Muscle of leg (tissue), 11 donors: ENCODE measurements around the gene ANTXR1. TPM values are rescaled to one million over a fixed set of nuclear protein-coding genes. Genes with fewer than 3 reads are reported as not detected.
"Not testable (repeated sequence)": the region's sequence is repeated elsewhere in the genome, so short reads cannot be mapped to it uniquely, and the experiment has no call there.

Experiments
- DNase-seq: peaks from one replicate; pipeline ENCODE4 v3.0.0; 2013
- H3K27ac ChIP-seq: one replicate; pipeline ENCODE4 v1.5.1; 2013; ENCODE audit warnings: mild to moderate bottlenecking, low read length, control low read depth
- H3K27me3 ChIP-seq: one replicate; pipeline ENCODE4 v1.6.1; 2013; ENCODE audit warnings: low read length; ENCODE audit not compliant: control insufficient read depth, insufficient read depth
- H3K36me3 ChIP-seq: one replicate; pipeline ENCODE4 v1.6.1; 2013; ENCODE audit warnings: low read length; ENCODE audit not compliant: control insufficient read depth, insufficient read depth
- H3K4me1 ChIP-seq: one replicate; pipeline ENCODE4 v1.6.1; 2013; ENCODE audit warnings: low read length; ENCODE audit not compliant: control insufficient read depth, insufficient read depth
- H3K4me3 ChIP-seq: one replicate; pipeline ENCODE4 v1.5.1; 2013; ENCODE audit warnings: low read length, control low read depth
- H3K9me3 ChIP-seq: replicated peaks from 2 replicates; pipeline ENCODE4 v1.6.1; 2013; ENCODE audit warnings: low read depth, low read length; ENCODE audit not compliant: control insufficient read depth
- WGBS: methylation state at CpG from one replicate; pipeline ENCODE4 v1.1.5; 2013; ENCODE audit warnings: missing lambda C conversion rate; ENCODE audit not compliant: insufficient coverage; 5-methylcytosine and 5-hydroxymethylcytosine counted together
- polyA plus RNA-seq, 8 donors: library from polyadenylated mRNA; unstranded; fragments of 120-200 nt; gene quantifications; one replicate each; pipeline versions ENCODE4 v1.2.1 to v1.2.3, GENCODE V29; 2013; ENCODE audit warnings: inconsistent platforms in 1 of 8, low replicate concordance in 1 of 8; ENCODE audit not compliant: insufficient read length in 8 of 8, insufficient read depth in 1 of 8
- total RNA-seq: library from RNA; stranded (reverse); fragments of 120-200 nt; gene quantifications from one replicate; pipeline ENCODE4 v1.2.4, GENCODE V29; 2013

The ANTXR1 gene
- total and polyA plus RNA-seq, 9 donors, result 84.4 to 187 (median 133) TPM

- Histone ChIP-seq H3K9me3 (no peaks in the 10 kb centered on the region), H3K4me1 (peaks cover 49% of the 10 kb centered on the region), H3K36me3 (peaks cover 15% of the 10 kb centered on the region), H3K27me3 (no peaks in the 10 kb centered on the region), H3K27ac (no peak overlapping the region), H3K4me3 (no peak overlapping the region)
- DNase-seq, result no peak
- WGBS, result no CpG with 5 or more reads among the region's 1 CpG
Measured at GRCh38 chr2:69173706-69174105, 160.7 kb downstream of the ANTXR1 start.

- not testable (repeated sequence) for H3K27me3 ChIP-seq, H3K4me3 ChIP-seq, H3K9me3 ChIP-seq, DNase-seq, H3K27ac ChIP-seq
- peaks cover 44% of the 10 kb centered on the region for H3K4me1 ChIP-seq
- peaks cover 15% of the 10 kb centered on the region for H3K36me3 ChIP-seq
- WGBS, result no CpG with 5 or more reads among the region's 5 CpGs
Measured at GRCh38 chr2:69174211-69174610, 161.2 kb downstream of the ANTXR1 start.

GRCh38 chr2:69175790-69176715 lies 163.1 kb downstream of the ANTXR1 start:
- Histone ChIP-seq H3K4me1 (peaks cover 30% of the 10 kb centered on the region), H3K27me3 (no peaks in the 10 kb centered on the region), H3K9me3 (no peaks in the 10 kb centered on the region), H3K27ac (peak overlapping the region; percentile 83), H3K36me3 (peaks cover 22% of the 10 kb centered on the region), H3K4me3 (no peak overlapping the region)
- WGBS, result 57% methylated on average over 1 of the region's 7 CpGs
- DNase-seq, result peak; percentile 68

GRCh38 chr2:69177063-69177771 lies 164.2 kb downstream of the ANTXR1 start:
- DNase-seq, result peak; percentile 86
- peaks cover 25% of the 10 kb centered on the region for H3K4me1 ChIP-seq
- H3K9me3 ChIP-seq, result no peaks in the 10 kb centered on the region
- peaks cover 34% of the 10 kb centered on the region for H3K36me3 ChIP-seq
- no peaks in the 10 kb centered on the region for H3K27me3 ChIP-seq
- peak overlapping the region; percentile 83 for H3K27ac ChIP-seq
- H3K4me3 ChIP-seq, result no peak overlapping the region
- WGBS, result 24% methylated on average over 9 of the region's 16 CpGs

GRCh38 chr2:69177785-69178636 lies 165.0 kb downstream of the ANTXR1 start:
- Histone ChIP-seq H3K27me3 (no peaks in the 10 kb centered on the region), H3K27ac (peak overlapping the region; percentile 83), H3K4me1 (peaks cover 25% of the 10 kb centered on the region), H3K4me3 (no peak overlapping the region), H3K36me3 (peaks cover 36% of the 10 kb centered on the region), H3K9me3 (no peaks in the 10 kb centered on the region)
- peak; percentile 77 for DNase-seq
- 36% methylated on average over 17 of the region's 20 CpGs for WGBS

- no peak overlapping the region for H3K27ac ChIP-seq
- no peaks in the 10 kb centered on the region for H3K27me3 ChIP-seq
- no peak overlapping the region for H3K4me3 ChIP-seq
- WGBS, result 100% methylated on average over 1 of the region's 3 CpGs
- H3K36me3 ChIP-seq, result peaks cover 37% of the 10 kb centered on the region
- no peak for DNase-seq
- no peaks in the 10 kb centered on the region for H3K9me3 ChIP-seq
- peaks cover 26% of the 10 kb centered on the region for H3K4me1 ChIP-seq
Measured at GRCh38 chr2:69178756-69179155, 165.8 kb downstream of the ANTXR1 start.

- Histone ChIP-seq H3K9me3 (no peaks in the 10 kb centered on the region), H3K27ac (no peak overlapping the region), H3K4me3 (no peak overlapping the region), H3K4me1 (peaks cover 26% of the 10 kb centered on the region), H3K27me3 (no peaks in the 10 kb centered on the region), H3K36me3 (peaks cover 44% of the 10 kb centered on the region)
- DNase-seq, result no peak
- 90% methylated on average over 1 of the region's 1 CpG for WGBS
Measured at GRCh38 chr2:69180227-69180626, 167.2 kb downstream of the ANTXR1 start.

GRCh38 chr2:69180974-69181373 lies 168.0 kb downstream of the ANTXR1 start:
- no peaks in the 10 kb centered on the region for H3K9me3 ChIP-seq
- peaks cover 48% of the 10 kb centered on the region for H3K36me3 ChIP-seq
- H3K27ac ChIP-seq, result no peak overlapping the region
- H3K4me3 ChIP-seq, result no peak overlapping the region
- 86% methylated on average over 1 of the region's 1 CpG for WGBS
- no peaks in the 10 kb centered on the region for H3K27me3 ChIP-seq
- peaks cover 23% of the 10 kb centered on the region for H3K4me1 ChIP-seq
- no peak for DNase-seq

GRCh38 chr2:69181806-69182427 lies 168.9 kb downstream of the ANTXR1 start:
- no peak overlapping the region for H3K4me3 ChIP-seq
- peaks cover 57% of the 10 kb centered on the region for H3K36me3 ChIP-seq
- H3K4me1 ChIP-seq, result peaks cover 17% of the 10 kb centered on the region
- H3K27ac ChIP-seq, result no peak overlapping the region
- 94% methylated on average over 8 of the region's 13 CpGs for WGBS
- DNase-seq, result no peak
- no peaks in the 10 kb centered on the region for H3K27me3 ChIP-seq
- H3K9me3 ChIP-seq, result no peaks in the 10 kb centered on the region
